GM12878 (cell line): ENCODE data around the gene ANKRD13A. TPM values are rescaled to one million over a fixed set of nuclear protein-coding genes. Genes with fewer than 3 reads are reported as not detected.

Experiments used
- ATF2 ChIP-seq: IDR thresholded peaks from 2 replicates; pipeline ENCODE4 v1.6.1; 2012; ENCODE audit warnings: low read length, inconsistent platforms
- BMI1 ChIP-seq: fragments of 450-650 bp; IDR thresholded peaks from 2 replicates; pipeline ENCODE4 v1.6.1; 2016; ENCODE audit warnings: mild to moderate bottlenecking, moderate library complexity, borderline replicate concordance
- CBX5 ChIP-seq: sonication (generic); IDR thresholded peaks from 2 replicates; pipeline ENCODE4 v1.6.1; 2016; ENCODE audit warnings: low read depth, moderate library complexity, mild to moderate bottlenecking, inconsistent platforms
- CEBPB ChIP-seq, 2 experiments: fragments of 150-350 bp in 1 of 2; IDR thresholded peaks; 2 replicates each; pipeline ENCODE4 v1.6.1; 2012 to 2014; ENCODE audit warnings: low read depth in 2 of 2, low read length in 2 of 2, borderline replicate concordance in 1 of 2, inconsistent platforms in 1 of 2
- CHD2 ChIP-seq: IDR thresholded peaks from 2 replicates; pipeline ENCODE4 v1.6.1; 2011; ENCODE audit warnings: low read depth, low read length, improper control_type of control experiment, borderline replicate concordance
- CTCF ChIP-seq, 3 experiments: IDR thresholded peaks in 2 of 3; conservative IDR thresholded peaks in 1 of 3; 2 replicates each; pipeline ENCODE4 v1.5.1; 2011; ENCODE audit warnings: low read depth in 3 of 3, low read length in 3 of 3, mild to moderate bottlenecking in 3 of 3, control low read depth in 2 of 3, moderate library complexity in 2 of 3, inconsistent platforms in 1 of 3, mixed read lengths in 1 of 3; ENCODE audit not compliant: control insufficient read depth in 2 of 3, insufficient read depth in 1 of 3; ENCODE audit errors: extremely low read depth in 1 of 3
- EED ChIP-seq: sonication (generic); IDR thresholded peaks from 2 replicates; pipeline ENCODE4 v1.6.1; 2016; ENCODE audit warnings: antibody characterized with exemption, low read depth
- FOS ChIP-seq: IDR thresholded peaks from 3 replicates; pipeline ENCODE4 v1.6.1; 2011; ENCODE audit warnings: borderline replicate concordance; ENCODE audit not compliant: insufficient read length; ENCODE audit errors: extremely low read depth
- HCFC1 ChIP-seq: fragments of 150-350 bp; IDR thresholded peaks from 2 replicates; pipeline ENCODE4 v1.6.1; 2014; ENCODE audit warnings: low read length
- MYC ChIP-seq: IDR thresholded peaks from 2 replicates; pipeline ENCODE4 v1.6.1; 2011; ENCODE audit warnings: mild to moderate bottlenecking, low read length, moderate library complexity, inconsistent platforms; ENCODE audit not compliant: insufficient read depth, insufficient replicate concordance, insufficient read length, severe bottlenecking
- NFYA ChIP-seq: IDR thresholded peaks from 2 replicates; pipeline ENCODE4 v1.6.1; 2011; ENCODE audit warnings: low read depth, mild to moderate bottlenecking, low read length, improper control_type of control experiment, borderline replicate concordance
- PKNOX1 ChIP-seq: fragments of 450-650 bp; IDR thresholded peaks from 2 replicates; pipeline ENCODE4 v1.6.1; 2016; ENCODE audit warnings: mild to moderate bottlenecking
- POLR2AphosphoS2 ChIP-seq: IDR thresholded peaks from 2 replicates; pipeline ENCODE4 v1.6.1; 2011; ENCODE audit warnings: low read depth, mild to moderate bottlenecking, low read length, improper control_type of control experiment, moderate library complexity
- POLR2AphosphoS5 ChIP-seq: IDR thresholded peaks from 2 replicates; pipeline ENCODE4 v1.6.1; 2011; ENCODE audit warnings: mild to moderate bottlenecking, low read length, inconsistent platforms
- RAD51 ChIP-seq: fragments of 450-650 bp; IDR thresholded peaks from 2 replicates; pipeline ENCODE4 v1.6.1; 2016; ENCODE audit warnings: moderate library complexity, mild to moderate bottlenecking, inconsistent platforms
- RBBP5 ChIP-seq: fragments of 200-600 bp; sonication (generic); conservative IDR thresholded peaks from 2 replicates; pipeline ENCODE4 v1.6.1; 2016
- RCOR1 ChIP-seq: conservative IDR thresholded peaks from 2 replicates; pipeline ENCODE4 v1.6.1; 2012; ENCODE audit warnings: low read depth, low read length, improper control_type of control experiment
- RELA ChIP-seq: fragments of 450-650 bp; IDR thresholded peaks from 2 replicates; pipeline ENCODE4 v1.8.0; 2014; ENCODE audit warnings: borderline replicate concordance; ENCODE audit not compliant: partially characterized antibody
- SIX5 ChIP-seq: IDR thresholded peaks from 2 replicates; pipeline ENCODE4 v1.6.1; 2011; ENCODE audit warnings: mild to moderate bottlenecking, low read depth, low read length, moderate library complexity; ENCODE audit not compliant: severe bottlenecking
- SKIL ChIP-seq: fragments of 450-650 bp; IDR thresholded peaks from 2 replicates; pipeline ENCODE4 v1.6.1; 2017; ENCODE audit warnings: mild to moderate bottlenecking, low read depth, inconsistent platforms; ENCODE audit not compliant: poor library complexity, severe bottlenecking
- YBX1 ChIP-seq: fragments of 450-650 bp; IDR thresholded peaks from 2 replicates; pipeline ENCODE4 v1.6.1; 2016; ENCODE audit warnings: antibody characterized with exemption
- YY1 ChIP-seq: IDR thresholded peaks from 2 replicates; pipeline ENCODE4 v1.6.1; 2011; ENCODE audit warnings: low read depth, mild to moderate bottlenecking, low read length
- ZZZ3 ChIP-seq: IDR thresholded peaks from 2 replicates; pipeline ENCODE4 v1.6.1; 2011; ENCODE audit warnings: low read depth; ENCODE audit not compliant: control insufficient read depth, insufficient read length
- polyA plus RNA-seq, 11 experiments: library from polyadenylated mRNA; depleted of rRNA in 4 of 11; unstranded in 6 of 11; stranded (reverse) in 5 of 11; fragments of >200 nt; fragmentation: Nextera tagmentation in 4 of 11; fragmentation: Illumina TruSeq in 1 of 11; extraction: Ambion mirVana in 4 of 11; extraction: Trizol in 1 of 11; gene quantifications; 1 replicate in 1 of 11; 2 replicates in 10 of 11; pipeline versions ENCODE4 v1.2.1 to v1.2.3, GENCODE V29; 2011 to 2016; ENCODE audit warnings: inconsistent platforms in 2 of 11, missing spikeins in 2 of 11, low read depth in 1 of 11
- total RNA-seq, 4 experiments: library from RNA; depleted of rRNA in 3 of 4; stranded (reverse); fragments of >200 nt in 3 of 4; fragmentation: Illumina TruSeq in 1 of 4; extraction: Trizol in 1 of 4; gene quantifications; 2 replicates each; pipeline versions ENCODE4 v1.2.1 to v1.2.3, GENCODE V29; 2013 to 2021

ANKRD13A gene
- total and polyA plus RNA-seq, 10 of the 15 experiments (the other 5 are each of a cell fraction or from before 2014, with no cell fraction given), result 10.2 to 93.4 (median 76.5) TPM

GRCh38 chr12:110079477-110080400, 80.5 kb downstream of the ANKRD13A start (continued):
- TF ChIP-seq SKIL, result peak; percentile 68
- TF ChIP-seq PKNOX1, result no peak; the same call in 1 of the 2 replicates
- no peak for TF ChIP-seq MYC
- TF ChIP-seq NFYA, result no peak
- TF ChIP-seq RBBP5, result peak; percentile 98
- peak; percentile 2 for TF ChIP-seq FOS
- TF ChIP-seq SIX5, result no peak
- no peak for TF ChIP-seq ZZZ3
- TF ChIP-seq BMI1, result no peak
- no peak for TF ChIP-seq CTCF (IDR thresholded peaks at IDR 0.05 in 2 of 3, conservative IDR thresholded peaks at IDR 0.05 in 1 of 3; ENCODE audit: control insufficient read depth in 2 of 3, extremely low read depth in 1 of 3, insufficient read depth in 1 of 3, low read depth in 3 of 3, low read length in 3 of 3)
- TF ChIP-seq POLR2AphosphoS5, result peak; percentile 67
- no peak for TF ChIP-seq HCFC1
- peak; percentile 90 for TF ChIP-seq RAD51
- no peak for TF ChIP-seq RCOR1
- TF ChIP-seq CHD2, result no peak
- peak; percentile 68; the same call in 1 of the 2 replicates for TF ChIP-seq ATF2
- no peak for TF ChIP-seq YBX1
- TF ChIP-seq RELA, result peak; percentile 5
- TF ChIP-seq EED, result peak; percentile 55
- no peak for TF ChIP-seq POLR2AphosphoS2
- TF ChIP-seq CEBPB (IDR thresholded peaks at IDR 0.05; ENCODE audit: borderline replicate concordance in 1 of 2, low read depth in 2 of 2, low read length in 2 of 2), result no peak
- TF ChIP-seq YY1, result peak; percentile 97
- TF ChIP-seq CBX5, result no peak
